GM23338 (cell line): Measurements from ENCODE around the gene AGRN. TPM values are rescaled to one million over a fixed set of nuclear protein-coding genes. Genes with fewer than 3 reads are reported as not detected.
A peak's percentile ranks its signal among the peaks of the same experiment; 100 is the strongest.

Experiments
- ATAC-seq: fragments of 200-7000 bp; cut with Tn5 transposase; 3 replicates; pipeline ENCODE4 v1.9.1; 2020
- DNase-seq: peaks from one replicate; pipeline ENCODE4 v3.0.0-alpha.2; 2015; ENCODE audit warnings: low spot score
- H2AFZ ChIP-seq: fragments of 200-600 bp; sonication (generic); 2 replicates; pipeline ENCODE4 v1.8.0; 2016; ENCODE audit warnings: antibody characterized with exemption, mild to moderate bottlenecking, moderate library complexity
- H3F3A ChIP-seq: fragments of 200-600 bp; sonication (generic); replicated peaks from 2 replicates; pipeline ENCODE4 v1.8.0; 2017; ENCODE audit warnings: antibody characterized with exemption, mixed run types, low read depth
- H3K27ac ChIP-seq: fragments of 200-600 bp; sonication (generic); 2 replicates; pipeline ENCODE4 v1.6.1; 2016; ENCODE audit warnings: low read depth
- H3K27me3 ChIP-seq: fragments of 200-600 bp; sonication (generic); 2 replicates; pipeline ENCODE4 v1.8.0; 2016; ENCODE audit warnings: mild to moderate bottlenecking, mixed run types, moderate library complexity; ENCODE audit not compliant: insufficient read depth
- H3K36me3 ChIP-seq: fragments of 200-600 bp; sonication (generic); 2 replicates; pipeline ENCODE4 v1.8.0; 2016; ENCODE audit warnings: mild to moderate bottlenecking; ENCODE audit not compliant: insufficient read depth
- H3K4me1 ChIP-seq: fragments of 200-600 bp; sonication (generic); 2 replicates; pipeline ENCODE4 v1.8.0; 2016; ENCODE audit warnings: mild to moderate bottlenecking, moderate library complexity; ENCODE audit not compliant: insufficient read depth
- H3K4me2 ChIP-seq: fragments of 200-600 bp; sonication (generic); 2 replicates; pipeline ENCODE4 v1.7.1; 2017; ENCODE audit warnings: mixed run types
- H3K4me3 ChIP-seq: fragments of 200-600 bp; sonication (generic); 2 replicates; pipeline ENCODE4 v1.6.1; 2016; ENCODE audit warnings: mixed run types
- H3K79me2 ChIP-seq: fragments of 200-600 bp; sonication (generic); replicated peaks from 2 replicates; pipeline ENCODE4 v1.8.0; 2017; ENCODE audit warnings: mild to moderate bottlenecking; ENCODE audit not compliant: insufficient read depth
- H3K9me2 ChIP-seq: fragments of 200-600 bp; sonication (generic); 2 replicates; pipeline ENCODE4 v1.8.0; 2017; ENCODE audit not compliant: insufficient read depth
- H4K20me1 ChIP-seq: fragments of 200-600 bp; sonication (generic); replicated peaks from 2 replicates; pipeline ENCODE4 v1.8.0; 2017; ENCODE audit warnings: mild to moderate bottlenecking; ENCODE audit not compliant: insufficient read depth
- H3K27ac Mint-ChIP-seq: 2 replicates; pipeline ENCODE4 v1.8.0; 2020; ENCODE audit warnings: inconsistent platforms, mild to moderate bottlenecking, moderate library complexity, mixed read lengths
- H3K27me3 Mint-ChIP-seq: 3 replicates; pipeline ENCODE4 v1.8.0; 2022; ENCODE audit warnings: low read depth, mild to moderate bottlenecking, moderate library complexity, mixed read lengths, inconsistent platforms; ENCODE audit not compliant: insufficient read depth, poor library complexity
- H3K36me3 Mint-ChIP-seq: 3 replicates; pipeline ENCODE4 v1.8.0; 2021; ENCODE audit warnings: low read depth, mild to moderate bottlenecking, inconsistent platforms, moderate library complexity, mixed read lengths
- H3K4me1 Mint-ChIP-seq: 3 replicates; pipeline ENCODE4 v1.8.0; 2020; ENCODE audit warnings: mild to moderate bottlenecking, inconsistent platforms, mixed read lengths
- H3K4me3 Mint-ChIP-seq: 3 replicates; pipeline ENCODE4 v1.8.0; 2021; ENCODE audit warnings: moderate library complexity, mild to moderate bottlenecking, inconsistent platforms, mixed read lengths
- H3K9me3 Mint-ChIP-seq: 3 replicates; pipeline ENCODE4 v1.8.0; 2020; ENCODE audit warnings: moderate library complexity, mild to moderate bottlenecking, inconsistent platforms, mixed read lengths
- CREB1 ChIP-seq: fragments of 250-450 bp; sonication (Bioruptor Pico); IDR thresholded peaks from 2 replicates; pipeline ENCODE4 v1.5.0; 2020; ENCODE audit warnings: low read depth, mild to moderate bottlenecking, moderate library complexity
- ETS1 ChIP-seq: IDR thresholded peaks from 2 replicates; pipeline ENCODE4 v1.6.1; 2016; ENCODE audit warnings: antibody characterized with exemption
- EZH2 ChIP-seq: fragments of 200-600 bp; sonication (generic); IDR thresholded peaks from one replicate; pipeline ENCODE4 v1.8.0; 2017; ENCODE audit warnings: antibody characterized with exemption, mild to moderate bottlenecking, low read depth; ENCODE audit not compliant: unreplicated experiment
- EZH2phosphoT487 ChIP-seq: fragments of 200-600 bp; sonication (generic); IDR thresholded peaks from one replicate; pipeline ENCODE4 v1.8.1; 2018; ENCODE audit warnings: antibody characterized with exemption; ENCODE audit not compliant: unreplicated experiment
- JUNB ChIP-seq: IDR thresholded peaks from one replicate; pipeline ENCODE4 v1.6.1; 2016; ENCODE audit warnings: antibody characterized with exemption; ENCODE audit not compliant: unreplicated experiment
- NANOG ChIP-seq: IDR thresholded peaks from 2 replicates; pipeline ENCODE4 v1.6.1; 2016; ENCODE audit warnings: antibody characterized with exemption, borderline replicate concordance
- POLR2AphosphoS5 ChIP-seq: IDR thresholded peaks from 2 replicates; pipeline ENCODE4 v1.6.1; 2016; ENCODE audit warnings: antibody characterized with exemption, low read depth
- STAT1 ChIP-seq: IDR thresholded peaks from one replicate; pipeline ENCODE4 v1.6.1; 2016; ENCODE audit warnings: antibody characterized with exemption; ENCODE audit not compliant: unreplicated experiment
- ZNF331 ChIP-seq: fragments of 250-450 bp; sonication (Bioruptor Pico); IDR thresholded peaks from 2 replicates; pipeline ENCODE4 v1.5.0; 2020; ENCODE audit warnings: low read depth, mild to moderate bottlenecking, moderate library complexity
- polyA plus RNA-seq: library from polyadenylated mRNA; unstranded; fragments of >200 nt; fragmentation: Nextera tagmentation; extraction: Ambion mirVana; gene quantifications from 2 replicates; pipeline ENCODE4 v1.2.1, GENCODE V29; 2016
- total RNA-seq: library from RNA; depleted of rRNA; stranded (reverse); fragments of >200 nt; shearing (Covaris generic); gene quantifications from 2 replicates; pipeline ENCODE4 v1.2.3, GENCODE V29; 2014
- TF ChIP-seq, protein P1 (sequence below): IDR thresholded peaks from one replicate; pipeline ENCODE4 v1.6.1; 2018; ENCODE audit warnings: antibody characterized with exemption; ENCODE audit not compliant: unreplicated experiment
- TF ChIP-seq, protein P2 (sequence below), 2 experiments: fragments of 200-600 bp in 1 of 2; sonication (generic) in 1 of 2; conservative IDR thresholded peaks; 2 replicates each; pipeline versions ENCODE4 v1.5.1 to v1.6.1; 2016 to 2017; ENCODE audit warnings: antibody characterized with exemption in 2 of 2, low read depth in 2 of 2, mild to moderate bottlenecking in 2 of 2, moderate library complexity in 1 of 2

AGRN gene
- total and polyA plus RNA-seq, 2 experiments from 2014 or later, result 12.3 to 185 TPM

DNA sequence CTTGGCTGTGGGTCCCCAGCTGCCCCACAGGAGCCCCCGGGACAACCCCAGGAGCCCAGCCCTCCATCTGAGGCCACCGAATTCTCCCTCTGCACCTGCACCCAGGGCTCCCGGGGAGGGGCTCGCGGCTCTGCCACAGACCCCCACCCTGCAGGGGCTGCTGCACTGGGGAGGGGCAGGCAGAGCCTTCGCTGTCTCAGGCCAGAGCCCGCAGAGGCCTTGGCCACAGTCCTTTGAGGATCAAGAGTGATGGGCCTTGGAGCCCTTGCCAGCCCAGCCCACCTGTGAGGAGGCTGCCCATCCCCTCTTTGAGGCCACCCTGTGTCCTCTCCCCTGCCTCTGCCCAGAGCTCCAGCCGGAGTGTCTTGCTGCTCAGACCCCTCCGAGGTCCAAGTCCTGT, 44.6 kb upstream of the AGRN start:
- 0 out of 2 replicates have a peak overlapping the region, but pooled peaks have one; percentile 78 for H3K4me2 ChIP-seq
- H3K79me2 ChIP-seq, result no peaks in the 10 kb centered on the region
- Mint-ChIP-seq H3K4me1 (peaks cover 4% of the 10 kb centered on the region), H3K4me3 (peak overlapping the region; percentile 12; the same call in 1 of the 3 replicates), H3K36me3 (peaks cover 5% of the 10 kb centered on the region), H3K27ac (no peak overlapping the region), H3K27me3 (peaks cover 19% of the 10 kb centered on the region), H3K9me3 (peaks cover 5% of the 10 kb centered on the region)
- no peak overlapping the region for H2AFZ ChIP-seq
- H4K20me1 ChIP-seq, result no peaks in the 10 kb centered on the region
- no peaks in the 10 kb centered on the region for H3K36me3 ChIP-seq
- TF ChIP-seq ZNF331 (CRISPR knock-in tag), result no peak
- no peaks in the 10 kb centered on the region for H3K9me2 ChIP-seq
- H3K4me1 ChIP-seq, result no peaks in the 10 kb centered on the region; the same call in 1 of the 2 replicates
- no peaks in the 10 kb centered on the region for H3K27me3 ChIP-seq
- H3K4me3 ChIP-seq, result no peak overlapping the region
- no peaks in the 10 kb centered on the region for H3F3A ChIP-seq
- no peak overlapping the region for H3K27ac ChIP-seq
- ATAC-seq (no peak), DNase-seq (no peak)

DNA sequence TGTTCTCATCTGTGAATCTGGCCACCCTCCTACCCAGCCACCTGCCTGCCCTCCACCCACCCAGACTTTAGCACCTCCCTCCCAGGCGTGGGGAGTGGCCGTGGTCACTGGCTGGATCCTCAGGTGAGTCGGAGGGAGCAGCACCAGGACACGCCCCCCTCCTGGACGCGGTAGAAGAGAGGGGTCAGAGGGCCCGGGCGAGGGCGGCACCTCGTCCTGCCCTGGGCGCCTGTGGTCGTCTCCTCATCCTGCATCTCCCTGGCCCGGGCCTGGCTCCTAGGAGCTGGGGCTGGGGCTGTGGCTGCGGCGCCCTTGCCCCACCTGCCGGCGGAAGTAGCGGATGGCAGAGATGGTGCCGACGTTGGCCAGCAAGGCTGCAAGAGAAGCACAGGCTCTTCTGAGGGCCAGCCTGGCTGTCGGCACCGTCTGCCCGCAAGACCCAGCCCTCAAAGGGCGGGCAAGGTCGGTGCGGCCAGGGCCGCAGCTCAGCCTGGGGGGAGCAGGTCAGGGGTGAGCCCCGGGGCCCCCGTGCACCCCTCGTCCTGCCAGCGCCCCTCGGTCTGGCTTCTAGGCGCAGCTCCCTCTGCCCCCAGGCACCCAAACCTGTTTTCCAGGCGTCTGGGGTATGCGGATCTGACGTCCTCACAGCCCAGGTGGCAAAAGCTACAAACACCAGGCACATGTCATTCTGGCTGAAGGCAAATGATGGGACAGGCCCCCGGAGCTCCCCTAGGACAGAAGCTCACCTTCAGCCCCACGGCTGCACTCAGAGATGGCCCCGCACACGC, 43.8 kb upstream of the AGRN start:
- ATAC-seq (peak; percentile 91), DNase-seq (peak; percentile 86)
- no peaks in the 10 kb centered on the region; the same call in 1 of the 2 replicates for H3K4me1 ChIP-seq
- no peaks in the 10 kb centered on the region for H3K27me3 ChIP-seq
- no peak overlapping the region for H3K27ac ChIP-seq
- H3K36me3 Mint-ChIP-seq, result peaks cover 5% of the 10 kb centered on the region
- H4K20me1 ChIP-seq, result no peaks in the 10 kb centered on the region
- peak overlapping the region; percentile 47; the same call in 1 of the 2 replicates for H3K4me3 ChIP-seq
- peaks cover 16% of the 10 kb centered on the region for H3K27me3 Mint-ChIP-seq
- no peak overlapping the region; the same call in 1 of the 2 replicates for H2AFZ ChIP-seq
- H3K36me3 ChIP-seq, result no peaks in the 10 kb centered on the region
- no peak overlapping the region for H3K27ac Mint-ChIP-seq
- peaks cover 4% of the 10 kb centered on the region for H3K4me1 Mint-ChIP-seq
- peak overlapping the region; percentile 78 for H3K4me2 ChIP-seq
- no peaks in the 10 kb centered on the region for H3K79me2 ChIP-seq
- H3K9me3 Mint-ChIP-seq, result peaks cover 5% of the 10 kb centered on the region
- no peaks in the 10 kb centered on the region for H3F3A ChIP-seq
- H3K4me3 Mint-ChIP-seq, result peak overlapping the region; percentile 12
- H3K9me2 ChIP-seq, result no peaks in the 10 kb centered on the region
- TF ChIP-seq, protein P1, sequence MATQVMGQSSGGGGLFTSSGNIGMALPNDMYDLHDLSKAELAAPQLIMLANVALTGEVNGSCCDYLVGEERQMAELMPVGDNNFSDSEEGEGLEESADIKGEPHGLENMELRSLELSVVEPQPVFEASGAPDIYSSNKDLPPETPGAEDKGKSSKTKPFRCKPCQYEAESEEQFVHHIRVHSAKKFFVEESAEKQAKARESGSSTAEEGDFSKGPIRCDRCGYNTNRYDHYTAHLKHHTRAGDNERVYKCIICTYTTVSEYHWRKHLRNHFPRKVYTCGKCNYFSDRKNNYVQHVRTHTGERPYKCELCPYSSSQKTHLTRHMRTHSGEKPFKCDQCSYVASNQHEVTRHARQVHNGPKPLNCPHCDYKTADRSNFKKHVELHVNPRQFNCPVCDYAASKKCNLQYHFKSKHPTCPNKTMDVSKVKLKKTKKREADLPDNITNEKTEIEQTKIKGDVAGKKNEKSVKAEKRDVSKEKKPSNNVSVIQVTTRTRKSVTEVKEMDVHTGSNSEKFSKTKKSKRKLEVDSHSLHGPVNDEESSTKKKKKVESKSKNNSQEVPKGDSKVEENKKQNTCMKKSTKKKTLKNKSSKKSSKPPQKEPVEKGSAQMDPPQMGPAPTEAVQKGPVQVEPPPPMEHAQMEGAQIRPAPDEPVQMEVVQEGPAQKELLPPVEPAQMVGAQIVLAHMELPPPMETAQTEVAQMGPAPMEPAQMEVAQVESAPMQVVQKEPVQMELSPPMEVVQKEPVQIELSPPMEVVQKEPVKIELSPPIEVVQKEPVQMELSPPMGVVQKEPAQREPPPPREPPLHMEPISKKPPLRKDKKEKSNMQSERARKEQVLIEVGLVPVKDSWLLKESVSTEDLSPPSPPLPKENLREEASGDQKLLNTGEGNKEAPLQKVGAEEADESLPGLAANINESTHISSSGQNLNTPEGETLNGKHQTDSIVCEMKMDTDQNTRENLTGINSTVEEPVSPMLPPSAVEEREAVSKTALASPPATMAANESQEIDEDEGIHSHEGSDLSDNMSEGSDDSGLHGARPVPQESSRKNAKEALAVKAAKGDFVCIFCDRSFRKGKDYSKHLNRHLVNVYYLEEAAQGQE, result no peak
- TF ChIP-seq ZNF331 (CRISPR knock-in tag) (no peak), STAT1 (no peak), EZH2phosphoT487 (no peak), EZH2 (no peak), NANOG (no peak), ETS1 (no peak), JUNB (no peak), POLR2AphosphoS5 (0 out of 2 replicates have a peak, but pooled peaks have one; percentile 15), CREB1 (CRISPR knock-in tag) (peak; percentile 34)
- TF ChIP-seq, protein P2, sequence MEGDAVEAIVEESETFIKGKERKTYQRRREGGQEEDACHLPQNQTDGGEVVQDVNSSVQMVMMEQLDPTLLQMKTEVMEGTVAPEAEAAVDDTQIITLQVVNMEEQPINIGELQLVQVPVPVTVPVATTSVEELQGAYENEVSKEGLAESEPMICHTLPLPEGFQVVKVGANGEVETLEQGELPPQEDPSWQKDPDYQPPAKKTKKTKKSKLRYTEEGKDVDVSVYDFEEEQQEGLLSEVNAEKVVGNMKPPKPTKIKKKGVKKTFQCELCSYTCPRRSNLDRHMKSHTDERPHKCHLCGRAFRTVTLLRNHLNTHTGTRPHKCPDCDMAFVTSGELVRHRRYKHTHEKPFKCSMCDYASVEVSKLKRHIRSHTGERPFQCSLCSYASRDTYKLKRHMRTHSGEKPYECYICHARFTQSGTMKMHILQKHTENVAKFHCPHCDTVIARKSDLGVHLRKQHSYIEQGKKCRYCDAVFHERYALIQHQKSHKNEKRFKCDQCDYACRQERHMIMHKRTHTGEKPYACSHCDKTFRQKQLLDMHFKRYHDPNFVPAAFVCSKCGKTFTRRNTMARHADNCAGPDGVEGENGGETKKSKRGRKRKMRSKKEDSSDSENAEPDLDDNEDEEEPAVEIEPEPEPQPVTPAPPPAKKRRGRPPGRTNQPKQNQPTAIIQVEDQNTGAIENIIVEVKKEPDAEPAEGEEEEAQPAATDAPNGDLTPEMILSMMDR (conservative IDR thresholded peaks at IDR 0.05; ENCODE audit: low read depth in 2 of 2), result peak; percentile 36 to 56; a peak in 2 of 4 replicates
